ENCODE measurements around the gene IL1B. TPM values are rescaled to one million over a fixed set of nuclear protein-coding genes. Genes with fewer than 3 reads are reported as not detected.

IL1B gene
- total RNA-seq, 3 donors from 2014 or later, result 8.0 TPM; not detected in 2

DNA sequence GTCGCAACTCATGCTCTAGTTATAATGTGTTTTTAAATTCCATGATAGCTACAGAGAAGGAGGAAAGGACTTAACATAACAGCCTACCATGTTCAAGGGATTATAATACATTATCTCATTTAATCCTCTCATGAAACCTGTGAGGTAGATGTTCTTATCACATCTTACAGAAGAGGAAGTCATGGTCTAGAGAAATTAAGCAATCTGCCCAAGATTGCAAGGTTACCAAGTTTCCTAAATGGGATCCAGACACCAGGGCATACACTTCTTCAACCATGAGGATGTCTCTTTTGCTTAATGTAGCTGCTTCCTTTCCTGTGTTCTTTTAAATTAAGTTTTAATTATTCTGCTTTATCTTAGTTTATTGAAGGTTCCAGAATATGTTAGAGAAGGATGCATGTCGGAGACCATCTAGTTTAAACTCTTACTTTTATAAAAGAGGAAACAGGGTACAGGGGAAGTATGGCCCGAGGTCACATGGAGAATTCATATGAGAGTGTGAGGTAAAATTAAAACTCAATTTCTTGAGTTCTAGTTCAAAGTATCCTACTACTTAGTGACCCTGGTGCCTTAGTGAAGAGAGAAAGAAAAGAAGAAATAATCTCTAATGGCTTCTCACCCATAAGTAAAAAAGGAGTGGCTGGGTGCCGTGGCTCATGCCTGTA lies 48.7 kb downstream of the IL1B start:
- Histone ChIP-seq H3K36me3 (no peaks in the 10 kb centered on the region), H3K9me3 (no peaks in the 10 kb centered on the region), H3K27me3 (no peaks in the 10 kb centered on the region), H3K4me1 (no peaks in the 10 kb centered on the region), H3K4me3 (no peak overlapping the region), H3K27ac (no peak overlapping the region)
- TF ChIP-seq POLR2A (IDR thresholded peaks at IDR 0.05), result no peak
- no peak for TF ChIP-seq CTCF (IDR thresholded peaks at IDR 0.05)
- intact Hi-C loops (cut with DNase I; ENCODE audit: low total_unique reads), result no loop called here
- no peak for DNase-seq (ENCODE audit: low spot score in 2 of 2)

DNA sequence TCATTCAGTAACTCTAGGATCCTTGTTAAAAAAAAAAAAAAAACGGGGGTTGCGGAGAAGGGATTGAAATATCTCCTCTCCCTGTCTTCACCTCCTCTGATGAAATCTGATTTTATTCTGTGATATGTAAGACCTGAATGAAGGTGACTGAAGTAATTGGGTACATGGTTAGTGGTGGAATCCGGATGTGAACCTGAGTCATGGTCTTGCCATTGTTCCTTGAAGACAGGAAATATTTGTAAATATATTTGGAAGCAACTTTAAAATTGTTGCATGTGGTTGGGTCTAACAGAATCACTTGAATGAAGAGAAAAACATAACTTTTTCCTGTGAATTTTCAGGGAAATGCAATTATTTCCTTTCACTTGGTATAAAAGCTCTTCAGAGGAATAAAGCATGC lies 49.3 kb downstream of the IL1B start:
- DNase-seq (ENCODE audit: low spot score in 2 of 2), result no peak
- TF ChIP-seq CTCF (IDR thresholded peaks at IDR 0.05) (no peak), POLR2AphosphoS5 (IDR thresholded peaks at IDR 0.05) (no peak), POLR2A (IDR thresholded peaks at IDR 0.05) (no peak)
- Histone ChIP-seq H3K4me1 (no peaks in the 10 kb centered on the region), H3K36me3 (no peaks in the 10 kb centered on the region), H3K27me3 (no peaks in the 10 kb centered on the region), H3K4me3 (no peak overlapping the region), H3K27ac (no peak overlapping the region), H3K9me3 (no peaks in the 10 kb centered on the region)
- intact Hi-C loops (cut with DNase I; ENCODE audit: low total_unique reads), result no loop called here

DNA sequence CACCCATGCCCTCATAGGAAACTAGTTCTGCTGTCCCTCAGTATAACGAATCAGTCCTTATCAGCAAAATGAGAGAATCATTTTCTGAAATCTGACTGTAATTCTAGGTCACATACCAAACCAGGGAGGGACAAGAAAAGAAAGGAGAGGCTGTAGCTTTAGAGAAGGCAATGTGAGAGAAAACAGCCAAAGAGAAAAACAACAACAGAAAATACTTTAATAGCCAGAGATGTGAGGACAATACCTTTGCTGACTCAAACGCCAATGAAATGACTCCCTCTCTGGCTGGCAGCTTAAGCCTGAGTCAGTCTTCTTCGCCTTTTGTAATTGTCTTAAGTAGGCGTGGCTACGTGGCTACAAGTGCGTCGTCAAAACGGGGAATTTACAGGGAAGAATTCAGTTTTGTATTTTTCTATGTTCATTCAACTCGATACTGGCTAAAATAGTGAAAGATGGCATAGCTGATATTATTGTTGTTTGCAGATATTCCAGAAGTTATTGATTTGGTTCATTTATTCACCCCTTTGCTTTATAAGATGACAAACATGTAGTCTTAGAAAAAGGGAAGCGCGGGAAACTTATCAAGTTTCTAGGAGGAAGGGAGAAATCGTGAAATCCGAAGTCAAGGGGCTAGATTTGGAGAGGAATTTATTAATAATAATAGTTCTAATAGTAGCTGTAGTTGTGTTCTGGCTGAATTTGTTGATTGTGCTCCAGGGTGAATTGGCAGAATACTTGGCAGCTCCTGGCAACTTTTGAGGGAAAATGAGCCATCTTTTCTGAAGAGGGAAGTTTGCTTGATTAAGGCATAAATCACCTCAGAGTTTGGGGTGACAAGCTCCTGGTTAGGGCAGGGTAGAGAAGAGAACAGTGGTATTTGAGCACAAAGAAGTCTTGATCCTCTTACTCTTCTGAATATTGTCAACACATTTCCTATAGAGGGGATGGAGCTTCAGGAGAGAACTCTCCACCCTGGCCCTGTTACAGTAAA lies 52.1 kb downstream of the IL1B start, which contains the start of gene IL1A:
Gene IL1A, minus strand, starts transcription at position 295 of the 991 bp plus-strand sequence. CDS start 723 bp downstream, outside the sequence.
- Histone ChIP-seq H3K9me3 (no peaks in the 10 kb centered on the region), H3K4me3 (peak within 1 kb of the TSS in 1 of 3 donors; percentile 12), H3K27me3 (no peaks in the 10 kb centered on the region), H3K36me3 (no peaks in the 10 kb centered on the region), H3K4me1 (no peaks in the 10 kb centered on the region), H3K27ac (no peak within 1 kb of the TSS)
- no peak for DNase-seq (ENCODE audit: low spot score in 2 of 2)
- TF ChIP-seq POLR2A (IDR thresholded peaks at IDR 0.05) (no peak), POLR2AphosphoS5 (IDR thresholded peaks at IDR 0.05) (no peak), CTCF (IDR thresholded peaks at IDR 0.05) (no peak)
- intact Hi-C loops (cut with DNase I; ENCODE audit: low total_unique reads), result no loop called here

DNA sequence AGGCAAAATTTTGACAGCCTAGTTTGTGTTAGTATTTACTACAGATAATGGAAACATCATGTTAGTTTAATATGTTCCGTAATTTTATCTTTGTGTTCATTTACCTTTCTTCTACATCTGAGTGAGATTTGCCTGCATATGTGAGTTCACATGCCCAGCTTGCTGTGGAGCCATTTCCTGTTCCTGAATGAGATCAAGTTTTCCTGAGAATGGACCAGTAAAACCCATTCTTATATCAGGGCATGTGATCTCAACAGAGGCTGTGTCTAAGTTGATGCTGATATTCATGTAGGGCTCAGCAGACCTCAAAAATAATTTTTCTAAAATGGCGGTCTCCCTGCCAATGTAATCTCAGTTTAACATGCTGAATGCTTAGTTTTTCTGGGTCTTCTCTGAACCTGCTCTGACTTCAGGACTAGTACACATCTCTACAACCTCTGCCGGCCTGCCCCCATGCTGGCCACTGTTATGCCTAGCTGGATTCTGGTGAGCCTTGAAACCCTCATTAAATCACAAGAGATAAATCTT lies 53.3 kb downstream of the IL1B start:
- Histone ChIP-seq H3K9me3 (no peaks in the 10 kb centered on the region), H3K27me3 (no peaks in the 10 kb centered on the region), H3K4me1 (no peaks in the 10 kb centered on the region), H3K36me3 (no peaks in the 10 kb centered on the region), H3K4me3 (no peak overlapping the region), H3K27ac (no peak overlapping the region)
- TF ChIP-seq CTCF (IDR thresholded peaks at IDR 0.05), result no peak
- no peak for TF ChIP-seq POLR2AphosphoS5 (IDR thresholded peaks at IDR 0.05)
- no peak for TF ChIP-seq POLR2A (IDR thresholded peaks at IDR 0.05)
- DNase-seq (ENCODE audit: low spot score in 2 of 2), result no peak
- intact Hi-C loops (cut with DNase I; ENCODE audit: low total_unique reads), result no loop called here

Measured in breast epithelium (tissue), 4 donors.